HFFc6 (cell line): Measurements from ENCODE around the gene RAD51B. TPM values are rescaled to one million over a fixed set of nuclear protein-coding genes. Genes with fewer than 3 reads are reported as not detected.

Experiments
- DNase-seq: peaks from one replicate; pipeline ENCODE4 v3.0.0-alpha.2; 2018
- H3K27ac Mint-ChIP-seq: 2 replicates; pipeline ENCODE4 v1.8.0; 2020; ENCODE audit warnings: mild to moderate bottlenecking, mixed read lengths
- H3K27me3 Mint-ChIP-seq: 2 replicates; pipeline ENCODE4 v1.8.0; 2021; ENCODE audit warnings: mild to moderate bottlenecking, moderate library complexity, mixed read lengths; ENCODE audit not compliant: insufficient read depth
- H3K36me3 Mint-ChIP-seq: 2 replicates; pipeline ENCODE4 v1.8.0; 2021; ENCODE audit warnings: low read depth, mixed read lengths
- H3K4me1 Mint-ChIP-seq: 2 replicates; pipeline ENCODE4 v1.8.0; 2020; ENCODE audit warnings: low read depth, mixed read lengths
- H3K4me3 Mint-ChIP-seq: 2 replicates; pipeline ENCODE4 v1.8.0; 2020; ENCODE audit warnings: mild to moderate bottlenecking, moderate library complexity, mixed read lengths
- H3K9me3 Mint-ChIP-seq: 2 replicates; pipeline ENCODE4 v1.8.0; 2020; ENCODE audit warnings: mild to moderate bottlenecking, mixed read lengths
- total RNA-seq, 6 experiments: library from RNA; stranded (reverse); fragmentation: NEBNext Ultra II Directional; extraction: Animal tissue kit (Norgen Biotek cat#: 25700); gene quantifications; 2 replicates in 1 of 6; 3 replicates in 5 of 6; pipeline ENCODE4 v1.2.3, GENCODE V29; 2021
- TF ChIP-seq, protein P1 (sequence below): fragments of 200-600 bp; sonication (generic); IDR thresholded peaks from 2 replicates; pipeline ENCODE4 v1.5.0; 2021; ENCODE audit warnings: antibody characterized with exemption, mild to moderate bottlenecking

RAD51B gene
- total RNA-seq, 6 experiments from 2014 or later, result 7.1 to 12.4 (median 9.6) TPM

DNA sequence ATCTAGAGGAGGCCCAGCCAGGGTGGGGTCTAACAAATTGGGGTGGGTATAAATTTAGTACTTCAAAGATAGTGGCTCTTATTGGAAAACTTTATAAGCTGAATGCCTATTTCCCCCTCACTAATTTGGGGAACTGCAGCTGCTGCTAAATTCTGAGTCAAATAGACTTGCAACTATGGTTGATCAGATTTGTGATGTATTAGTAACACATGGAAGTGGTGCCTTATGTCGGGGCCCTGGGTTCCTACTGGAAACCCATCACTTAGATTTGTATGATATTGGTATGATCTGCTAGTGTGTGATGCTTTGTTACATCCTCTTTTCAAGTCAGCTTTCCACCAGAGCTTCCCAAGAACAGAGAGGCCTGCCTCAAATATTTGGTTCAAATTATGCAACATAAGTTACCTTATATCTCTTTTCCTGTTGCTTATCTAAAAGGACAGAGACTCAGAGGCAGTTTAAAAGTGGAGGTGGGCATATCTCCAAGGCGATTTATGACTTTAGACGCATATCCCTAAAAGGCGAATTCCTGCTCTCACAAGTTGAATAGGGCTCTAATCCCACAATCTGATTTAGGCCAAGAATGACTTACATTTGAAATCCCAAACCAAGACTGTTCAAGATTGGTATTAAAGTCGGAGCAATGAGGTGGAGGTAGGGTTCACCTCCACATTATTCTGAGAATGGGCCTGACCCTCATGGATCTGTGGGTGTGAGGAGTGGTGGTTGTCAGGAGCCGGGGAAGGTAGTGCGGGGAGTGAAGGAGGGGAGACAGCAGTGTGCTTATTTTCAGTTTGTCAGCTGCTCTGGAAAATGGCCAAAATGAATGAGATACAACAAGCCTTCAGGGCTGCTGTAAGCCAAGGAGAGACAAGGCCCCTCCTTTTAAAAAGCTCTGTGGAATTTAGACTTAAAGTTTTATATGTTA lies 425.8 kb downstream of the RAD51B start:
- TF ChIP-seq, protein P1, sequence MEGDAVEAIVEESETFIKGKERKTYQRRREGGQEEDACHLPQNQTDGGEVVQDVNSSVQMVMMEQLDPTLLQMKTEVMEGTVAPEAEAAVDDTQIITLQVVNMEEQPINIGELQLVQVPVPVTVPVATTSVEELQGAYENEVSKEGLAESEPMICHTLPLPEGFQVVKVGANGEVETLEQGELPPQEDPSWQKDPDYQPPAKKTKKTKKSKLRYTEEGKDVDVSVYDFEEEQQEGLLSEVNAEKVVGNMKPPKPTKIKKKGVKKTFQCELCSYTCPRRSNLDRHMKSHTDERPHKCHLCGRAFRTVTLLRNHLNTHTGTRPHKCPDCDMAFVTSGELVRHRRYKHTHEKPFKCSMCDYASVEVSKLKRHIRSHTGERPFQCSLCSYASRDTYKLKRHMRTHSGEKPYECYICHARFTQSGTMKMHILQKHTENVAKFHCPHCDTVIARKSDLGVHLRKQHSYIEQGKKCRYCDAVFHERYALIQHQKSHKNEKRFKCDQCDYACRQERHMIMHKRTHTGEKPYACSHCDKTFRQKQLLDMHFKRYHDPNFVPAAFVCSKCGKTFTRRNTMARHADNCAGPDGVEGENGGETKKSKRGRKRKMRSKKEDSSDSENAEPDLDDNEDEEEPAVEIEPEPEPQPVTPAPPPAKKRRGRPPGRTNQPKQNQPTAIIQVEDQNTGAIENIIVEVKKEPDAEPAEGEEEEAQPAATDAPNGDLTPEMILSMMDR, result no peak
- H3K36me3 Mint-ChIP-seq, result no peaks in the 10 kb centered on the region
- H3K4me1 Mint-ChIP-seq, result peaks cover 65% of the 10 kb centered on the region
- H3K27ac Mint-ChIP-seq, result peak overlapping the region; percentile 11; the same call in 1 of the 2 replicates
- no peaks in the 10 kb centered on the region; the same call in 1 of the 2 replicates for H3K27me3 Mint-ChIP-seq
- peak; percentile 38 for DNase-seq
- no peaks in the 10 kb centered on the region for H3K9me3 Mint-ChIP-seq
- H3K4me3 Mint-ChIP-seq, result no peak overlapping the region

DNA sequence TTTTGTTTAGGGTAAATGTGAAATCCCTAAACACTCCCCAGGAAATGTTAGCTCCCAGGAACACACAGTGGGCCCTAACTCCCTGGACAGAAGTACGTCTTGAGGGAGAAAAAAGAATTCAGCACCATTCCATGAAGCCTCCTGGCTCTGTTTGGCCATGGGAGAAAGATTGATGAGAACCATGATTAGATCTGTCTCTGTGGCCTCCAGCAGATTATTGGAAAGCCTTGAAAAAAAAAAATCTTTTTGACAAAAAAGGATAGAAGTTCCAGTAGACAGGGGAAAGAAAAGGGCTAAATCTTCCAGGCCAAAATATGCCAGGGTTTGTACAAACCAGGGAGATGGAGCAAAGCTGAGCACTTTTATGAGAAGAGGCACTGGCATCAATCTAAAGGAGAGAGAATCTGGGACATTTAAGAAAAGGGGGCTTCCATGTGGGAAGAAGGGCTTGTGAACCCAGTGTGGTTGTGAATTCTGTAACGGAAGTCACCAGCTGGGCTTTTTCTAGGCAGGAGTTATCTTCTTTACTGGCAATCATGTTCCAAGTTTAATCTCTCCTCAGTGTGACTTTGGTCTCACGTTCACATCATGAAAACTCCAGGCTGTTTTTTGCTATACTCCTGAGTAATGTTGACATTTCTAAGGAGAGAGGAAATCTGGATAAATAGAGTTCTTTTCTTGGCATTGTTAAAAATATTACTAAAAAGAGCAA lies 426.7 kb downstream of the RAD51B start:
- Mint-ChIP-seq H3K4me1 (peaks cover 73% of the 10 kb centered on the region), H3K4me3 (no peak overlapping the region), H3K9me3 (no peaks in the 10 kb centered on the region), H3K27ac (peak overlapping the region; percentile 11; the same call in 1 of the 2 replicates), H3K36me3 (no peaks in the 10 kb centered on the region), H3K27me3 (no peaks in the 10 kb centered on the region; the same call in 1 of the 2 replicates)
- TF ChIP-seq, protein P1, result no peak
- no peak for DNase-seq

DNA sequence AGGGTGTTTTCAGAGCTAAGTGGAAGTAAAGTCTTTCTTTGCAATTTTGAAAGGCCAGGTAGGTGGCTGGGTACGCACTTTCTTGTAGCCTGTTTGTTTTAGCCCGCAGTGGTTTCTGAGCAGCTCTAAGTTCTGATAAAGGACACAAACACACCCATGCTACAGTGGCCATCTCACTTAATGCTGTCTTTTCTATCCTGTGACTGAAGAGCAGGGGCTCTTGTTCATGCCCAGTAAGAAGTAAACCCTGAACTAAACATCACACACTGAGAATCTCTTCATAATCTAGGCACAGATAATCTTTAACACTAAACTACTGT lies 427.2 kb downstream of the RAD51B start:
- no peak for DNase-seq
- Mint-ChIP-seq H3K9me3 (no peaks in the 10 kb centered on the region), H3K4me3 (no peak overlapping the region), H3K27me3 (no peaks in the 10 kb centered on the region; the same call in 1 of the 2 replicates), H3K27ac (no peak overlapping the region), H3K36me3 (no peaks in the 10 kb centered on the region), H3K4me1 (peaks cover 79% of the 10 kb centered on the region)
- TF ChIP-seq, protein P1, result no peak

DNA sequence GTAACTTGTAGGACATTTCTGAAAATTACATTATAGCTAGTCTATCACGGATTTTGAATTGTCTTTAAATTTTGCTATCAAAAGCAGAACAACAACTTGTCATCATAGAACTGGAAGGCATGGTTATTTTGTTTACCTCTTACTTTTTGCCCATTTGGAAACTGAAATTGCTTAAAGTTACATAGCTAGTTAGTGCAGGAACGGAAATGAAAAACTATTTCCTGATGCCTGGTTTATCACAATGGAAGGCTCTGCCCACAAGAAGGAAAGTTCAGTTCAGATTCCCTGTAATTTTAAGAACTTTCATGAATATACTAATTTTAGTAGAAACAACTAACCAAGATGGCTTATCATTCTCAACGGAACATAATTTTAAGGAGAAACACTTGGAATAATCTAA lies 427.7 kb downstream of the RAD51B start:
- H3K9me3 Mint-ChIP-seq, result no peaks in the 10 kb centered on the region
- H3K36me3 Mint-ChIP-seq, result no peaks in the 10 kb centered on the region
- H3K27ac Mint-ChIP-seq, result no peak overlapping the region
- peaks cover 82% of the 10 kb centered on the region for H3K4me1 Mint-ChIP-seq
- TF ChIP-seq, protein P1, result no peak
- no peaks in the 10 kb centered on the region; the same call in 1 of the 2 replicates for H3K27me3 Mint-ChIP-seq
- no peak overlapping the region for H3K4me3 Mint-ChIP-seq
- DNase-seq, result no peak

DNA sequence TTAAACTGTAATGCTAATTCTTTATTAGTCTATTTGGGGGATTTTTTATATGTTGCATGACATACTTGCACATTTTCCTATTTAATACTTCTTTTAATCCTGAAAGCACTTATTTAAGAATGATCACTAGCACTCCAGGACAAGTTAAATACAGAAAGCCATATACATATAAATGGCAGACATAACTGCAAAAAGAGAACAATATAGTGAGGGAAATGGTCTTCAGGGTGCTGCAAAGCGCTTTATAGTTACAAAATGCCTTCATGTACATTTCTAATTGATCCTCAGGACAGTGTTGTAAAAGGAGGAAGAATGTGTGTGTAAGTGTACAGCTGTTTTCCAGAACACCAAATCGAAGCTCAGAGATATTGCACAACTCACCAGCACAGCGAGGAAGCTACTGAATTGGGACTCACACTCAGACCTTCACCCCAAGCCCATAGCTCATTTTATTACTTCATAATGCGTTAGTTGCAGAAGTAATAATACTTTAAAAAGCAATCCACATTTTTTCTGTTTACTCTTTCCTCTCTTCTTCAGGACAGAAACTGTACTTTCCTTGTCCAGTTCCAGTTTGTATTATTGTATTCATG lies 428.2 kb downstream of the RAD51B start:
- H3K9me3 Mint-ChIP-seq, result no peaks in the 10 kb centered on the region
- no peaks in the 10 kb centered on the region for H3K36me3 Mint-ChIP-seq
- H3K4me3 Mint-ChIP-seq, result no peak overlapping the region
- DNase-seq, result no peak
- H3K27ac Mint-ChIP-seq, result peak overlapping the region; percentile 34; the same call in 1 of the 2 replicates
- H3K4me1 Mint-ChIP-seq, result peaks cover 82% of the 10 kb centered on the region
- TF ChIP-seq, protein P1, result no peak
- no peaks in the 10 kb centered on the region; the same call in 1 of the 2 replicates for H3K27me3 Mint-ChIP-seq
